GM23338 (cell line): ENCODE measurements around the gene PMIS2. TPM values are rescaled to one million over a fixed set of nuclear protein-coding genes. Genes with fewer than 3 reads are reported as not detected.

Experiments used
- ATAC-seq: fragments of 200-7000 bp; cut with Tn5 transposase; 3 replicates; pipeline ENCODE4 v1.9.1; 2020
- DNase-seq: peaks from one replicate; pipeline ENCODE4 v3.0.0-alpha.2; 2015; ENCODE audit warnings: low spot score
- H2AFZ ChIP-seq: fragments of 200-600 bp; sonication (generic); 2 replicates; pipeline ENCODE4 v1.8.0; 2016; ENCODE audit warnings: antibody characterized with exemption, mild to moderate bottlenecking, moderate library complexity
- H3F3A ChIP-seq: fragments of 200-600 bp; sonication (generic); replicated peaks from 2 replicates; pipeline ENCODE4 v1.8.0; 2017; ENCODE audit warnings: antibody characterized with exemption, mixed run types, low read depth
- H3K27ac ChIP-seq: fragments of 200-600 bp; sonication (generic); 2 replicates; pipeline ENCODE4 v1.6.1; 2016; ENCODE audit warnings: low read depth
- H3K27me3 ChIP-seq: fragments of 200-600 bp; sonication (generic); 2 replicates; pipeline ENCODE4 v1.8.0; 2016; ENCODE audit warnings: mild to moderate bottlenecking, mixed run types, moderate library complexity; ENCODE audit not compliant: insufficient read depth
- H3K36me3 ChIP-seq: fragments of 200-600 bp; sonication (generic); 2 replicates; pipeline ENCODE4 v1.8.0; 2016; ENCODE audit warnings: mild to moderate bottlenecking; ENCODE audit not compliant: insufficient read depth
- H3K4me1 ChIP-seq: fragments of 200-600 bp; sonication (generic); 2 replicates; pipeline ENCODE4 v1.8.0; 2016; ENCODE audit warnings: mild to moderate bottlenecking, moderate library complexity; ENCODE audit not compliant: insufficient read depth
- H3K4me2 ChIP-seq: fragments of 200-600 bp; sonication (generic); 2 replicates; pipeline ENCODE4 v1.7.1; 2017; ENCODE audit warnings: mixed run types
- H3K4me3 ChIP-seq: fragments of 200-600 bp; sonication (generic); 2 replicates; pipeline ENCODE4 v1.6.1; 2016; ENCODE audit warnings: mixed run types
- H3K79me2 ChIP-seq: fragments of 200-600 bp; sonication (generic); replicated peaks from 2 replicates; pipeline ENCODE4 v1.8.0; 2017; ENCODE audit warnings: mild to moderate bottlenecking; ENCODE audit not compliant: insufficient read depth
- H3K9me2 ChIP-seq: fragments of 200-600 bp; sonication (generic); 2 replicates; pipeline ENCODE4 v1.8.0; 2017; ENCODE audit not compliant: insufficient read depth
- H4K20me1 ChIP-seq: fragments of 200-600 bp; sonication (generic); replicated peaks from 2 replicates; pipeline ENCODE4 v1.8.0; 2017; ENCODE audit warnings: mild to moderate bottlenecking; ENCODE audit not compliant: insufficient read depth
- H3K27ac Mint-ChIP-seq: 2 replicates; pipeline ENCODE4 v1.8.0; 2020; ENCODE audit warnings: inconsistent platforms, mild to moderate bottlenecking, moderate library complexity, mixed read lengths
- H3K27me3 Mint-ChIP-seq: 3 replicates; pipeline ENCODE4 v1.8.0; 2022; ENCODE audit warnings: low read depth, mild to moderate bottlenecking, moderate library complexity, mixed read lengths, inconsistent platforms; ENCODE audit not compliant: insufficient read depth, poor library complexity
- H3K36me3 Mint-ChIP-seq: 3 replicates; pipeline ENCODE4 v1.8.0; 2021; ENCODE audit warnings: low read depth, mild to moderate bottlenecking, inconsistent platforms, moderate library complexity, mixed read lengths
- H3K4me1 Mint-ChIP-seq: 3 replicates; pipeline ENCODE4 v1.8.0; 2020; ENCODE audit warnings: mild to moderate bottlenecking, inconsistent platforms, mixed read lengths
- H3K4me3 Mint-ChIP-seq: 3 replicates; pipeline ENCODE4 v1.8.0; 2021; ENCODE audit warnings: moderate library complexity, mild to moderate bottlenecking, inconsistent platforms, mixed read lengths
- H3K9me3 Mint-ChIP-seq: 3 replicates; pipeline ENCODE4 v1.8.0; 2020; ENCODE audit warnings: moderate library complexity, mild to moderate bottlenecking, inconsistent platforms, mixed read lengths
- CREB1 ChIP-seq: fragments of 250-450 bp; sonication (Bioruptor Pico); IDR thresholded peaks from 2 replicates; pipeline ENCODE4 v1.5.0; 2020; ENCODE audit warnings: low read depth, mild to moderate bottlenecking, moderate library complexity
- CTCF ChIP-seq, 2 experiments: fragments of 200-600 bp in 1 of 2; sonication (generic) in 1 of 2; conservative IDR thresholded peaks; 2 replicates each; pipeline versions ENCODE4 v1.5.1 to v1.6.1; 2016 to 2017; ENCODE audit warnings: antibody characterized with exemption in 2 of 2, low read depth in 2 of 2, mild to moderate bottlenecking in 2 of 2, moderate library complexity in 1 of 2
- EZH2 ChIP-seq: fragments of 200-600 bp; sonication (generic); IDR thresholded peaks from one replicate; pipeline ENCODE4 v1.8.0; 2017; ENCODE audit warnings: antibody characterized with exemption, mild to moderate bottlenecking, low read depth; ENCODE audit not compliant: unreplicated experiment
- EZH2phosphoT487 ChIP-seq: fragments of 200-600 bp; sonication (generic); IDR thresholded peaks from one replicate; pipeline ENCODE4 v1.8.1; 2018; ENCODE audit warnings: antibody characterized with exemption; ENCODE audit not compliant: unreplicated experiment
- JUNB ChIP-seq: IDR thresholded peaks from one replicate; pipeline ENCODE4 v1.6.1; 2016; ENCODE audit warnings: antibody characterized with exemption; ENCODE audit not compliant: unreplicated experiment
- NANOG ChIP-seq: IDR thresholded peaks from 2 replicates; pipeline ENCODE4 v1.6.1; 2016; ENCODE audit warnings: antibody characterized with exemption, borderline replicate concordance
- POLR2AphosphoS5 ChIP-seq: IDR thresholded peaks from 2 replicates; pipeline ENCODE4 v1.6.1; 2016; ENCODE audit warnings: antibody characterized with exemption, low read depth
- STAT1 ChIP-seq: IDR thresholded peaks from one replicate; pipeline ENCODE4 v1.6.1; 2016; ENCODE audit warnings: antibody characterized with exemption; ENCODE audit not compliant: unreplicated experiment
- ZNF114 ChIP-seq: fragments of 250-450 bp; sonication (Bioruptor Pico); IDR thresholded peaks from 2 replicates; pipeline ENCODE4 v1.5.0; 2020; ENCODE audit warnings: mild to moderate bottlenecking, moderate library complexity
- ZNF331 ChIP-seq: fragments of 250-450 bp; sonication (Bioruptor Pico); IDR thresholded peaks from 2 replicates; pipeline ENCODE4 v1.5.0; 2020; ENCODE audit warnings: low read depth, mild to moderate bottlenecking, moderate library complexity
- ZNF462 ChIP-seq: fragments of 250-450 bp; sonication (Bioruptor Pico); IDR thresholded peaks from 2 replicates; pipeline ENCODE4 v1.5.0; 2020; ENCODE audit warnings: mild to moderate bottlenecking, moderate library complexity
- polyA plus RNA-seq: library from polyadenylated mRNA; unstranded; fragments of >200 nt; fragmentation: Nextera tagmentation; extraction: Ambion mirVana; gene quantifications from 2 replicates; pipeline ENCODE4 v1.2.1, GENCODE V29; 2016
- total RNA-seq: library from RNA; depleted of rRNA; stranded (reverse); fragments of >200 nt; shearing (Covaris generic); gene quantifications from 2 replicates; pipeline ENCODE4 v1.2.3, GENCODE V29; 2014
- TF ChIP-seq, protein P1 (sequence below): IDR thresholded peaks from 2 replicates; pipeline ENCODE4 v1.6.1; 2016; ENCODE audit warnings: antibody characterized with exemption
- TF ChIP-seq, protein P2 (sequence below): IDR thresholded peaks from one replicate; pipeline ENCODE4 v1.6.1; 2018; ENCODE audit warnings: antibody characterized with exemption; ENCODE audit not compliant: unreplicated experiment

The PMIS2 gene
- total and polyA plus RNA-seq, 2 experiments from 2014 or later: not detected

DNA sequence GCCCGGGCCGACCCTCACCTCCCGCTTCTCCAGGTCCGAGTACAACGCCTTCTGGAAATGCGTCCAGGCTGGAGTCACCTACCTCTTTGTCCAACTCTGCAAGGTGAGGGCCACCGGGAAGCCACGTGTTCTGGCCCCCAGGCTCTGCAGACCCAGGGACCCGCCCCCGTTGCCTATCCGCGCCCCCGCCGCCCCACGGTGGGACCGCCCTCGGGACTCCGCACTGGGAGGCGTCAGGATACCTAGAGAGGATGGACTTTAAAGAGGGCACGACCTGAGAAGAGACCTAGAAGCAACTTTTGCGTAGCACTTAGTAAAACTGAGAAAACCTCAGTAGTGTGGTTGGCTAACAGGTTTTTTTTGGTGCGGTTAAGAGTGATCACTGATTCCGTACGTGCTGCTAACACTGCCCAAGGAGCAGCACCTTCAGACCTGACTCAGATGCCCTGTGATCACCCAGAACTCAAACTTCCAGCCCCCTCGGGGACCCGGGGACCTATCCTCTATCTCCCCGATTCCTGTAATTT lies 40.1 kb upstream of the PMIS2 start:
- H3K4me1 ChIP-seq: peaks cover 15% of the 10 kb centered on the region; the same call in 1 of the 2 replicates
- no peaks in the 10 kb centered on the region for H3K9me2 ChIP-seq
- peaks cover 27% of the 10 kb centered on the region for H3K79me2 ChIP-seq
- peaks cover 13% of the 10 kb centered on the region; the same call in 1 of the 2 replicates for H3F3A ChIP-seq
- peaks cover 29% of the 10 kb centered on the region for H3K4me1 Mint-ChIP-seq
- peak overlapping the region; percentile 89 for H2AFZ ChIP-seq
- peak overlapping the region; percentile 99 for H3K4me3 Mint-ChIP-seq
- no peaks in the 10 kb centered on the region; the same call in 2 of the 3 replicates for H3K9me3 Mint-ChIP-seq
- H3K36me3 ChIP-seq: peaks cover 7% of the 10 kb centered on the region; the same call in 1 of the 2 replicates
- peaks cover 9% of the 10 kb centered on the region for H3K27me3 Mint-ChIP-seq
- H3K4me3 ChIP-seq: peak overlapping the region; percentile 99
- ATAC-seq: peak; percentile 57
- H4K20me1 ChIP-seq: peaks cover 9% of the 10 kb centered on the region
- DNase-seq: peak; percentile 63
- peak overlapping the region; percentile 81; the same call in 1 of the 2 replicates for H3K27ac ChIP-seq
- peaks cover 51% of the 10 kb centered on the region for H3K36me3 Mint-ChIP-seq
- peak overlapping the region; percentile 96 for H3K27ac Mint-ChIP-seq
- H3K4me2 ChIP-seq: peak overlapping the region; percentile 98
- TF ChIP-seq JUNB (no peak), NANOG (no peak), ZNF331 (CRISPR knock-in tag) (no peak), POLR2AphosphoS5 (no peak), CREB1 (CRISPR knock-in tag) (no peak), CTCF (conservative IDR thresholded peaks at IDR 0.05; ENCODE audit: low read depth in 2 of 2) (no peak), ZNF462 (no peak), EZH2 (no peak), STAT1 (no peak), ZNF114 (CRISPR knock-in tag) (no peak), EZH2phosphoT487 (no peak)
- TF ChIP-seq, protein P1, sequence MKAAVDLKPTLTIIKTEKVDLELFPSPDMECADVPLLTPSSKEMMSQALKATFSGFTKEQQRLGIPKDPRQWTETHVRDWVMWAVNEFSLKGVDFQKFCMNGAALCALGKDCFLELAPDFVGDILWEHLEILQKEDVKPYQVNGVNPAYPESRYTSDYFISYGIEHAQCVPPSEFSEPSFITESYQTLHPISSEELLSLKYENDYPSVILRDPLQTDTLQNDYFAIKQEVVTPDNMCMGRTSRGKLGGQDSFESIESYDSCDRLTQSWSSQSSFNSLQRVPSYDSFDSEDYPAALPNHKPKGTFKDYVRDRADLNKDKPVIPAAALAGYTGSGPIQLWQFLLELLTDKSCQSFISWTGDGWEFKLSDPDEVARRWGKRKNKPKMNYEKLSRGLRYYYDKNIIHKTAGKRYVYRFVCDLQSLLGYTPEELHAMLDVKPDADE: no peak
- TF ChIP-seq, protein P2, sequence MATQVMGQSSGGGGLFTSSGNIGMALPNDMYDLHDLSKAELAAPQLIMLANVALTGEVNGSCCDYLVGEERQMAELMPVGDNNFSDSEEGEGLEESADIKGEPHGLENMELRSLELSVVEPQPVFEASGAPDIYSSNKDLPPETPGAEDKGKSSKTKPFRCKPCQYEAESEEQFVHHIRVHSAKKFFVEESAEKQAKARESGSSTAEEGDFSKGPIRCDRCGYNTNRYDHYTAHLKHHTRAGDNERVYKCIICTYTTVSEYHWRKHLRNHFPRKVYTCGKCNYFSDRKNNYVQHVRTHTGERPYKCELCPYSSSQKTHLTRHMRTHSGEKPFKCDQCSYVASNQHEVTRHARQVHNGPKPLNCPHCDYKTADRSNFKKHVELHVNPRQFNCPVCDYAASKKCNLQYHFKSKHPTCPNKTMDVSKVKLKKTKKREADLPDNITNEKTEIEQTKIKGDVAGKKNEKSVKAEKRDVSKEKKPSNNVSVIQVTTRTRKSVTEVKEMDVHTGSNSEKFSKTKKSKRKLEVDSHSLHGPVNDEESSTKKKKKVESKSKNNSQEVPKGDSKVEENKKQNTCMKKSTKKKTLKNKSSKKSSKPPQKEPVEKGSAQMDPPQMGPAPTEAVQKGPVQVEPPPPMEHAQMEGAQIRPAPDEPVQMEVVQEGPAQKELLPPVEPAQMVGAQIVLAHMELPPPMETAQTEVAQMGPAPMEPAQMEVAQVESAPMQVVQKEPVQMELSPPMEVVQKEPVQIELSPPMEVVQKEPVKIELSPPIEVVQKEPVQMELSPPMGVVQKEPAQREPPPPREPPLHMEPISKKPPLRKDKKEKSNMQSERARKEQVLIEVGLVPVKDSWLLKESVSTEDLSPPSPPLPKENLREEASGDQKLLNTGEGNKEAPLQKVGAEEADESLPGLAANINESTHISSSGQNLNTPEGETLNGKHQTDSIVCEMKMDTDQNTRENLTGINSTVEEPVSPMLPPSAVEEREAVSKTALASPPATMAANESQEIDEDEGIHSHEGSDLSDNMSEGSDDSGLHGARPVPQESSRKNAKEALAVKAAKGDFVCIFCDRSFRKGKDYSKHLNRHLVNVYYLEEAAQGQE: no peak
- H3K27me3 ChIP-seq: no peaks in the 10 kb centered on the region
